HG02840 (cell line): ENCODE data around the gene WDR36.
"Not testable (repeated sequence)": the region's sequence is repeated elsewhere in the genome, so short reads cannot be mapped to it uniquely, and the experiment has no call there.

Experiments
- ATAC-seq: cut with Tn5 transposase; IDR thresholded peaks from one replicate; pipeline ENCODE4 v1.9.1; 2021; ENCODE audit warnings: mild to moderate bottlenecking, moderate library complexity, moderate number of reproducible peaks; ENCODE audit not compliant: unreplicated experiment, low FRiP score

The WDR36 gene

GRCh38 chr5:111134087-111134486 is 41.9 kb downstream of the WDR36 start:
- ATAC-seq, result no peak

- no peak for ATAC-seq
Measured at GRCh38 chr5:111134864-111135263, 42.7 kb downstream of the WDR36 start.

- no peak for ATAC-seq
Measured at GRCh38 chr5:111135363-111135762, 43.2 kb downstream of the WDR36 start.

GRCh38 chr5:111135946-111136345 is 43.8 kb downstream of the WDR36 start:
- ATAC-seq, result no peak

- no peak for ATAC-seq
Measured at GRCh38 chr5:111138096-111138495, 45.9 kb downstream of the WDR36 start.

GRCh38 chr5:111141471-111141870 is 49.3 kb downstream of the WDR36 start:
- ATAC-seq, result not testable (repeated sequence)

- ATAC-seq, result no peak
Measured at GRCh38 chr5:111142932-111143331, 50.8 kb downstream of the WDR36 start.

- ATAC-seq, result peak; percentile 24
Measured at GRCh38 chr5:111143910-111144309, 51.8 kb downstream of the WDR36 start.

GRCh38 chr5:111144352-111144930 is 52.3 kb downstream of the WDR36 start:
- ATAC-seq, result peak; percentile 87

GRCh38 chr5:111146053-111146452 is 53.9 kb downstream of the WDR36 start:
- no peak for ATAC-seq

GRCh38 chr5:111147502-111147901 is 55.4 kb downstream of the WDR36 start:
- ATAC-seq, result no peak

GRCh38 chr5:111151998-111152397 is 59.9 kb downstream of the WDR36 start:
- no peak for ATAC-seq

- no peak for ATAC-seq
Measured at GRCh38 chr5:111153483-111153882, 61.3 kb downstream of the WDR36 start.

GRCh38 chr5:111153945-111154344 is 61.8 kb downstream of the WDR36 start:
- no peak for ATAC-seq

- ATAC-seq, result no peak
Measured at GRCh38 chr5:111158105-111158744, 66.1 kb downstream of the WDR36 start.

- ATAC-seq, result no peak
Measured at GRCh38 chr5:111159845-111160244, 67.7 kb downstream of the WDR36 start.

GRCh38 chr5:111163000-111163399 is 70.9 kb downstream of the WDR36 start:
- ATAC-seq, result no peak

- ATAC-seq, result no peak
Measured at GRCh38 chr5:111165058-111165457, 72.9 kb downstream of the WDR36 start.

- ATAC-seq, result no peak
Measured at GRCh38 chr5:111167551-111167950, 75.4 kb downstream of the WDR36 start.

- no peak for ATAC-seq
Measured at GRCh38 chr5:111168608-111169007, 76.5 kb downstream of the WDR36 start.

GRCh38 chr5:111169269-111169668 is 77.1 kb downstream of the WDR36 start:
- ATAC-seq, result no peak

- ATAC-seq, result no peak
Measured at GRCh38 chr5:111170279-111170678, 78.1 kb downstream of the WDR36 start.
